H1 (cell line): Measurements from ENCODE around the gene ILF3. TPM values are rescaled to one million over a fixed set of nuclear protein-coding genes. Genes with fewer than 3 reads are reported as not detected.
A peak's percentile ranks its signal among the peaks of the same experiment; 100 is the strongest.

Experiments
- CTCF ChIA-PET: fragments of 300-600 bp; sonication (Branson Sonifier 250); formaldehyde crosslinking; loops from one replicate; lab custom pipeline; 2021; ENCODE audit not compliant: partially characterized antibody; lab: Charles Lee
- POLR2A ChIA-PET: fragments of 300-600 bp; sonication (Branson Sonifier 250); formaldehyde crosslinking; loops from one replicate; lab custom pipeline; 2021; ENCODE audit warnings: inconsistent platforms; ENCODE audit not compliant: partially characterized antibody; lab: Charles Lee
- DNase-seq, 2 experiments: peaks; one replicate each; pipeline versions ENCODE4 v3.0.0 to v3.0.0-alpha.2; 2010 to 2022; ENCODE audit warnings: low spot score in 2 of 2, low read depth in 1 of 2, mixed read lengths in 1 of 2
- FAIRE-seq: peaks from 2 replicates; lab custom pipeline; 2011; peaks lifted over from hg19 to GRCh38; lab: Jason Lieb, UNC
- H2AFZ ChIP-seq: 2 replicates; pipeline ENCODE4 v1.8.1; 2012; ENCODE audit warnings: low read length, inconsistent platforms
- H2AK5ac ChIP-seq: 2 replicates; pipeline ENCODE4 v1.6.1; 2013; ENCODE audit warnings: low read depth, low read length
- H2BK120ac ChIP-seq: replicated peaks from 2 replicates; pipeline ENCODE3; 2013; ENCODE audit warnings: low read depth, low read length, inconsistent platforms
- H2BK12ac ChIP-seq: 2 replicates; pipeline ENCODE4 v1.6.1; 2013; ENCODE audit warnings: low read depth, low read length
- H2BK15ac ChIP-seq: 2 replicates; pipeline ENCODE4 v1.6.1; 2013; ENCODE audit warnings: low read length
- H2BK20ac ChIP-seq: 2 replicates; pipeline ENCODE4 v1.6.1; 2013; ENCODE audit warnings: low read length
- H2BK5ac ChIP-seq: 2 replicates; pipeline ENCODE4 v1.6.1; 2013; ENCODE audit warnings: low read depth, low read length
- H3K14ac ChIP-seq: 2 replicates; pipeline ENCODE4 v1.6.1; 2013; ENCODE audit warnings: inconsistent platforms; ENCODE audit not compliant: insufficient read length
- H3K18ac ChIP-seq: 2 replicates; pipeline ENCODE4 v1.6.1; 2013; ENCODE audit warnings: low read length; ENCODE audit errors: extremely low read depth
- H3K23ac ChIP-seq: 2 replicates; pipeline ENCODE4 v1.6.1; 2013; ENCODE audit warnings: inconsistent platforms; ENCODE audit not compliant: insufficient read length
- H3K23me2 ChIP-seq: 2 replicates; pipeline ENCODE4 v1.6.1; 2013; ENCODE audit warnings: low read depth, low read length
- H3K27ac ChIP-seq: 2 replicates; pipeline ENCODE4 v1.6.1; 2011; ENCODE audit warnings: low read depth, low read length, inconsistent platforms
- H3K27me3 ChIP-seq, 4 experiments: replicated peaks in 1 of 4; 1 replicate in 1 of 4; 2 replicates in 3 of 4; pipeline versions ENCODE4 v1.6.1 to v1.8.1; 2011 to 2013; ENCODE audit warnings: low read length in 3 of 4, mild to moderate bottlenecking in 3 of 4, inconsistent platforms in 2 of 4, mixed read lengths in 2 of 4, moderate library complexity in 1 of 4; ENCODE audit not compliant: control insufficient read depth in 3 of 4, insufficient read depth in 3 of 4; ENCODE audit errors: extremely low read depth in 1 of 4
- H3K36me3 ChIP-seq, 4 experiments: 2 replicates each; pipeline versions ENCODE4 v1.6.1 to v1.8.1; 2011 to 2013; ENCODE audit warnings: mild to moderate bottlenecking in 4 of 4, low read length in 3 of 4, moderate library complexity in 2 of 4, control low read depth in 1 of 4, inconsistent platforms in 1 of 4; ENCODE audit not compliant: insufficient read depth in 4 of 4, control insufficient read depth in 2 of 4
- H3K4ac ChIP-seq: replicated peaks from 2 replicates; pipeline ENCODE3; 2013; ENCODE audit warnings: low read length, low read depth, mixed read lengths, inconsistent platforms; ENCODE audit not compliant: insufficient read length
- H3K4me1 ChIP-seq, 4 experiments: replicated peaks in 1 of 4; 1 replicate in 1 of 4; 2 replicates in 3 of 4; pipeline versions ENCODE4 v1.6.1 to v1.8.1; 2011 to 2013; ENCODE audit warnings: low read length in 3 of 4, inconsistent platforms in 2 of 4, mixed read lengths in 1 of 4; ENCODE audit not compliant: insufficient read depth in 4 of 4, control insufficient read depth in 3 of 4
- H3K4me2 ChIP-seq, 2 experiments: 2 replicates each; pipeline versions ENCODE4 v1.6.1 to v1.8.1; 2011 to 2013; ENCODE audit warnings: low read depth in 2 of 2, low read length in 2 of 2, control low read depth in 1 of 2, inconsistent platforms in 1 of 2, mild to moderate bottlenecking in 1 of 2; ENCODE audit not compliant: insufficient read depth in 1 of 2
- H3K4me3 ChIP-seq, 4 experiments: fragments of 200-600, 300-600 bp in 1 of 4; sonication (generic), shearing (Covaris generic), sonication (Bioruptor Twin) in 1 of 4; 2 replicates each; pipeline versions ENCODE4 v1.5.1 to v1.8.1; 2011 to 2016; ENCODE audit warnings: low read length in 4 of 4, low read depth in 3 of 4, control low read depth in 2 of 4, inconsistent platforms in 2 of 4, mild to moderate bottlenecking in 2 of 4, mixed read lengths in 1 of 4, moderate library complexity in 1 of 4; ENCODE audit not compliant: insufficient read depth in 2 of 4; ENCODE audit errors: extremely low read depth in 1 of 4
- H3K56ac ChIP-seq: replicated peaks from 2 replicates; pipeline ENCODE3; 2013; ENCODE audit warnings: low read depth, mild to moderate bottlenecking, mixed read lengths, low read length, inconsistent platforms; ENCODE audit not compliant: insufficient read length
- H3K79me1 ChIP-seq: 2 replicates; pipeline ENCODE4 v1.6.1; 2013; ENCODE audit warnings: low read depth, low read length, control low read depth
- H3K79me2 ChIP-seq, 2 experiments: 2 replicates each; pipeline versions ENCODE4 v1.6.1 to v1.8.1; 2012 to 2013; ENCODE audit warnings: low read length in 2 of 2, mild to moderate bottlenecking in 2 of 2, inconsistent platforms in 1 of 2; ENCODE audit not compliant: insufficient read depth in 2 of 2, control insufficient read depth in 1 of 2
- H3K9ac ChIP-seq, 4 experiments: replicated peaks in 1 of 4; 1 replicate in 1 of 4; 2 replicates in 3 of 4; pipeline versions ENCODE4 v1.6.1 to v1.8.1; 2011 to 2013; ENCODE audit warnings: low read depth in 3 of 4, low read length in 3 of 4, control low read depth in 2 of 4, mild to moderate bottlenecking in 2 of 4, moderate library complexity in 2 of 4, inconsistent platforms in 1 of 4; ENCODE audit errors: extremely low read depth in 1 of 4
- H3K9me3 ChIP-seq, 2 experiments: 2 replicates each; pipeline versions ENCODE4 v1.6.1 to v1.8.1; 2012 to 2013; ENCODE audit warnings: mild to moderate bottlenecking in 2 of 2, moderate library complexity in 2 of 2, control low read depth in 1 of 2, inconsistent platforms in 1 of 2, low read depth in 1 of 2, low read length in 1 of 2, mixed read lengths in 1 of 2; ENCODE audit not compliant: insufficient read depth in 2 of 2
- H4K20me1 ChIP-seq, 2 experiments: replicated peaks in 1 of 2; 2 replicates each; pipeline versions ENCODE3 to v1.8.1; 2011 to 2013; ENCODE audit warnings: inconsistent platforms in 2 of 2, low read length in 2 of 2, mild to moderate bottlenecking in 1 of 2; ENCODE audit not compliant: insufficient read depth in 2 of 2, control insufficient read depth in 1 of 2
- H4K5ac ChIP-seq: 2 replicates; pipeline ENCODE4 v1.6.1; 2013; ENCODE audit warnings: low read length, low read depth, mixed read lengths, inconsistent platforms; ENCODE audit not compliant: insufficient read length
- H4K8ac ChIP-seq: 2 replicates; pipeline ENCODE4 v1.8.0; 2013; ENCODE audit warnings: mild to moderate bottlenecking, moderate library complexity, low read length, inconsistent platforms; ENCODE audit not compliant: insufficient read depth; ENCODE audit errors: extremely low read depth
- H4K91ac ChIP-seq: replicated peaks from 2 replicates; pipeline ENCODE3; 2013; ENCODE audit warnings: low read length, mixed read lengths, inconsistent platforms; ENCODE audit not compliant: insufficient read length
- POLR2A ChIP-seq, 2 experiments: IDR thresholded peaks; 1 replicate in 1 of 2; 2 replicates in 1 of 2; pipeline ENCODE4 v1.6.1; 2011; ENCODE audit warnings: low read depth in 2 of 2, low read length in 2 of 2, mild to moderate bottlenecking in 2 of 2; ENCODE audit errors: control extremely low read depth in 1 of 2
- POLR2AphosphoS5 ChIP-seq: IDR thresholded peaks from 2 replicates; pipeline ENCODE4 v1.6.1; 2011; ENCODE audit warnings: low read depth, low read length
- SAP30 ChIP-seq: fragments of 300-600 bp; sonication (generic); IDR thresholded peaks from 2 replicates; pipeline ENCODE4 v1.7.1; 2012; ENCODE audit warnings: low read length, moderate library complexity, mild to moderate bottlenecking, inconsistent platforms; ENCODE audit not compliant: insufficient read depth, insufficient replicate concordance
- SIN3A ChIP-seq, 2 experiments: IDR thresholded peaks in 1 of 2; conservative IDR thresholded peaks in 1 of 2; 2 replicates each; pipeline ENCODE4 v1.6.1; 2011 to 2012; ENCODE audit warnings: low read length in 2 of 2, improper control_type of control experiment in 1 of 2, low read depth in 1 of 2, mild to moderate bottlenecking in 1 of 2
- WGBS, 2 experiments: shearing (Covaris generic) in 1 of 2; methylation state at CpG; one replicate each; pipeline versions ENCODE4 v1.1.6 to v1.1.7; 2013 to 2015; ENCODE audit warnings: low lambda C conversion rate in 2 of 2, mixed read lengths in 2 of 2, inconsistent platforms in 1 of 2, low coverage in 1 of 2, missing lambda C conversion rate in 1 of 2; ENCODE audit not compliant: insufficient replicate concordance in 2 of 2, insufficient coverage in 1 of 2, insufficient read length in 1 of 2; ENCODE audit errors: extremely low coverage in 1 of 2, missing lambda C conversion rate in 1 of 2; 5-methylcytosine and 5-hydroxymethylcytosine counted together
- polyA plus RNA-seq, 7 experiments: library from polyadenylated mRNA; depleted of rRNA in 3 of 7; stranded (reverse) in 5 of 7; unstranded in 2 of 7; fragments of >200 nt in 5 of 7; fragments of 200-250 nt in 2 of 7; gene quantifications; 1 replicate in 5 of 7; 2 replicates in 1 of 7; 4 replicates in 1 of 7; pipeline versions ENCODE4 v1.2.1 to v1.2.3, GENCODE V29; 2011 to 2013; ENCODE audit warnings: missing spikeins in 2 of 7, mixed read lengths in 2 of 7
- total RNA-seq: library from RNA; stranded (reverse); fragmentation: NEBNext Ultra II Directional; extraction: Animal tissue kit (Norgen Biotek cat#: 25700); gene quantifications from 2 replicates; pipeline ENCODE4 v1.2.1, GENCODE V29; 2021
- TF ChIP-seq, protein P1 (sequence below): IDR thresholded peaks from 2 replicates; pipeline ENCODE4 v1.6.1; 2012; ENCODE audit warnings: low read length, inconsistent platforms

ILF3 gene
- total and polyA plus RNA-seq, 2 of the 8 experiments (the other 6 are each of a cell fraction or from before 2014, with no cell fraction given), result 291 to 695 TPM

DNA sequence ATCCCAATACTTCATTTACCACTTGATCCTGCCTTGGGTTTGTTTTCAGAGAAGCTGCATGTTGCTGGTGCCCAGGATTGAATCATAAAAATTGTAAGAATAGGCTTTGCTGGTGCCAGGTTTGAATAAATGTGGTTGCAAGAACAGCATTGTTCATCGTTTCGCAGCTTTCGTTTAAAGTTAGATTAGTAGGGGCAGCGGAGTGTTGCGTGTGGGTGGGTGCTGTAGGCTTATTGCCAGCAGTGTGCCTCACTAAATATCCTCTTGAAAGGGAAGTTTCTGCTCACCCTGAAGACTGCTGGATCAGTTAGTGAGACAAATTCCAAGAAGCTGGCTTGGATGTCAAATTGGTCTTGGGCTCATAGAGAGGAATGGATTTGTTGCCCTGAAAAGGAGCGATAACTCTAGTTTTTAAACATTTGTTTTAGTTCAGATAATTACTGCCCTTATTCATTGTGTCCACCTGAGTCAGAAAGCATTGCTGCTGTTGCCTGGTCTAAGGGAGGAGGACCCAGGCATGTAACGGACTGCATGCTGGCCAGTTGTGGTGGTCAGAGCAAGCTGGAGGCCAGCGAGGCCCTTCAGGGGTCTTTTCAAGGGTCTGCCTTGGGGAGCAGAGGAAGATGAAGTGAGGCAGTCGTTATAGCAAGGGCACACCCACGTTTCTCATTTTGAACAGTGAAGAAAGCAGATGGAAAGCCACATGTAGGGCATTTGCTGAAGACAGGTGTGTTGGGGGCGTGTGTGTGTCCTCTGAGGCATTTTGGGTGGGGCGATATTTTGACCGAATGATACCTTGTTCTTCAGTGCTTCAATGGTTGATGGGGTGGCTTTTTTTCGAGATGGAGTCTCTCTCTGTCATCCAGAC lies 8.5 kb downstream of the ILF3 start:
- FAIRE-seq (no peak), DNase-seq (no peak)
- H4K8ac ChIP-seq, result no peak overlapping the region
- POLR2A ChIA-PET, result interaction anchor here (1.0 to 59.0 kb wide), 13 partner anchors 9 to 201 kb away, joined by 3 to 1874 read pairs (median 4); partner anchors contain the start of genes DNM2, KRI1 and QTRT1
- H2AFZ ChIP-seq, result no peak overlapping the region
- no peak overlapping the region for H2BK5ac ChIP-seq
- peaks cover 20 to 45% (median 26%) of the 10 kb centered on the region in 4 experiments for H3K36me3 ChIP-seq
- no peak overlapping the region for H2BK120ac ChIP-seq
- H2BK12ac ChIP-seq, result no peak overlapping the region
- no peak overlapping the region for H2AK5ac ChIP-seq
- 94% methylated on average over 14 of the region's 14 CpGs; no CpG with 5 or more reads in 1 of the 2 experiments for WGBS, 2 experiments
- H4K20me1 ChIP-seq, result peaks cover 45 to 52% of the 10 kb centered on the region in 2 experiments
- no peak overlapping the region for H2BK15ac ChIP-seq
- H3K27ac ChIP-seq, result no peak overlapping the region
- H3K4ac ChIP-seq, result no peak overlapping the region
- H2BK20ac ChIP-seq, result no peak overlapping the region
- peaks cover 90 to 100% of the 10 kb centered on the region in 2 experiments for H3K79me2 ChIP-seq
- H3K79me1 ChIP-seq, result peaks cover 3% of the 10 kb centered on the region; the same call in 1 of the 2 replicates
- no peaks in the 10 kb centered on the region for H3K23me2 ChIP-seq
- no peak overlapping the region for H3K14ac ChIP-seq
- H3K18ac ChIP-seq, result no peak overlapping the region
- no peak overlapping the region for H3K56ac ChIP-seq
- CTCF ChIA-PET, result interaction anchor here (0.7 to 2.7 kb wide), 3 partner anchors 9 to 183 kb away, joined by 3 to 10 read pairs (median 3); no protein-coding TSS in a partner anchor
- no peak overlapping the region for H3K23ac ChIP-seq
- H3K4me3 ChIP-seq, result no peak overlapping the region
- no peaks in the 10 kb centered on the region for H3K27me3 ChIP-seq
- TF ChIP-seq POLR2A (IDR thresholded peaks at IDR 0.05; ENCODE audit: control extremely low read depth in 1 of 2, low read depth in 2 of 2, low read length in 2 of 2) (peak in 1 of 2 experiments; percentile 25), SIN3A (conservative IDR thresholded peaks at IDR 0.05 in 1 of 2, IDR thresholded peaks at IDR 0.05 in 1 of 2; ENCODE audit: low read depth in 1 of 2, low read length in 2 of 2) (no peak), SAP30 (no peak), POLR2AphosphoS5 (peak; percentile 55)
- TF ChIP-seq, protein P1, sequence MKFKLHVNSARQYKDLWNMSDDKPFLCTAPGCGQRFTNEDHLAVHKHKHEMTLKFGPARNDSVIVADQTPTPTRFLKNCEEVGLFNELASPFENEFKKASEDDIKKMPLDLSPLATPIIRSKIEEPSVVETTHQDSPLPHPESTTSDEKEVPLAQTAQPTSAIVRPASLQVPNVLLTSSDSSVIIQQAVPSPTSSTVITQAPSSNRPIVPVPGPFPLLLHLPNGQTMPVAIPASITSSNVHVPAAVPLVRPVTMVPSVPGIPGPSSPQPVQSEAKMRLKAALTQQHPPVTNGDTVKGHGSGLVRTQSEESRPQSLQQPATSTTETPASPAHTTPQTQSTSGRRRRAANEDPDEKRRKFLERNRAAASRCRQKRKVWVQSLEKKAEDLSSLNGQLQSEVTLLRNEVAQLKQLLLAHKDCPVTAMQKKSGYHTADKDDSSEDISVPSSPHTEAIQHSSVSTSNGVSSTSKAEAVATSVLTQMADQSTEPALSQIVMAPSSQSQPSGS, result no peak
- H4K91ac ChIP-seq, result no peak overlapping the region
- H3K9me3 ChIP-seq, result no peaks in the 10 kb centered on the region
- H3K4me2 ChIP-seq, result peak overlapping the region in 1 of 2 experiments; percentile 6; a peak in 1 of 4 replicates
- peaks cover 0 to 9% (median 3%) of the 10 kb centered on the region in 4 experiments; a peak in 5 of 7 replicates for H3K4me1 ChIP-seq
- no peak overlapping the region for H4K5ac ChIP-seq
- H3K9ac ChIP-seq, result peak overlapping the region in 1 of 4 experiments; percentile 5; a peak in 1 of 7 replicates
